KMS-11 (cell line): ENCODE results near the gene FOXO1.

Source experiments
- H2AFZ ChIP-seq: fragments of 200-600 bp; sonication (generic); 2 replicates; pipeline ENCODE4 v1.6.1; 2016; ENCODE audit warnings: antibody characterized with exemption, mixed run types, low read depth
- H3K27ac ChIP-seq: fragments of 200-600 bp; sonication (generic); 2 replicates; pipeline ENCODE4 v1.6.1; 2016; ENCODE audit warnings: mild to moderate bottlenecking, mixed run types
- H3K27me3 ChIP-seq: fragments of 200-600 bp; sonication (generic); 2 replicates; pipeline ENCODE4 v1.6.1; 2017; ENCODE audit warnings: mild to moderate bottlenecking, low read depth, mixed run types, moderate library complexity; ENCODE audit not compliant: insufficient read depth
- H3K36me3 ChIP-seq: fragments of 200-600 bp; sonication (generic); 2 replicates; pipeline ENCODE4 v1.6.1; 2017; ENCODE audit warnings: mild to moderate bottlenecking, mixed run types; ENCODE audit not compliant: insufficient read depth
- H3K4me1 ChIP-seq: fragments of 200-600 bp; sonication (generic); 2 replicates; pipeline ENCODE4 v1.6.1; 2016; ENCODE audit warnings: mild to moderate bottlenecking, low read depth, mixed run types; ENCODE audit not compliant: poor library complexity, severe bottlenecking
- H3K4me2 ChIP-seq: fragments of 200-600 bp; sonication (generic); 2 replicates; pipeline ENCODE4 v1.7.0; 2016; ENCODE audit warnings: mild to moderate bottlenecking, mixed run types
- H3K4me3 ChIP-seq: fragments of 200-600 bp; sonication (generic); IDR thresholded peaks from 2 replicates; pipeline ENCODE4 v1.6.1; 2017; ENCODE audit warnings: low read depth, low read length, mixed read lengths; ENCODE audit not compliant: insufficient read depth
- H3K79me2 ChIP-seq: fragments of 200-600 bp; sonication (generic); 2 replicates; pipeline ENCODE4 v1.6.1; 2016; ENCODE audit warnings: low read depth, mixed run types; ENCODE audit not compliant: insufficient read depth
- H3K9ac ChIP-seq: fragments of 200-600 bp; sonication (generic); 2 replicates; pipeline ENCODE4 v1.6.1; 2016; ENCODE audit warnings: mild to moderate bottlenecking, mixed run types
- H4K20me1 ChIP-seq: fragments of 200-600 bp; sonication (generic); 2 replicates; pipeline ENCODE4 v1.6.1; 2016; ENCODE audit warnings: mild to moderate bottlenecking, mixed run types; ENCODE audit not compliant: insufficient read depth
- CTCF ChIP-seq: fragments of 200-600 bp; sonication (generic); conservative IDR thresholded peaks from 2 replicates; pipeline ENCODE4 v1.6.1; 2017; ENCODE audit warnings: low read depth, mild to moderate bottlenecking, antibody characterized with exemption, low read length, moderate library complexity, mixed read lengths

The FOXO1 gene

GRCh38 chr13:40562975-40563349 lies 103.5 kb downstream of the FOXO1 start:
- Histone ChIP-seq H3K36me3 (no peaks in the 10 kb centered on the region), H4K20me1 (peaks cover 9% of the 10 kb centered on the region; the same call in 1 of the 2 replicates), H3K27ac (no peak overlapping the region), H3K79me2 (peaks cover 10% of the 10 kb centered on the region; the same call in 1 of the 2 replicates), H3K4me1 (peaks cover 24% of the 10 kb centered on the region), H3K9ac (no peak overlapping the region), H3K4me2 (peak overlapping the region; percentile 21; the same call in 1 of the 2 replicates), H3K4me3 (no peak overlapping the region), H2AFZ (no peak overlapping the region), H3K27me3 (no peaks in the 10 kb centered on the region)
- TF ChIP-seq CTCF: no peak

GRCh38 chr13:40559915-40560314 lies 106.5 kb downstream of the FOXO1 start:
- no peak overlapping the region for H3K27ac ChIP-seq
- peaks cover 9% of the 10 kb centered on the region; the same call in 1 of the 2 replicates for H4K20me1 ChIP-seq
- H3K9ac ChIP-seq: no peak overlapping the region
- H2AFZ ChIP-seq: no peak overlapping the region
- H3K27me3 ChIP-seq: no peaks in the 10 kb centered on the region
- no peak for TF ChIP-seq CTCF
- H3K4me1 ChIP-seq: peaks cover 24% of the 10 kb centered on the region
- no peaks in the 10 kb centered on the region; the same call in 1 of the 2 replicates for H3K79me2 ChIP-seq
- H3K4me3 ChIP-seq: no peak overlapping the region
- no peak overlapping the region for H3K4me2 ChIP-seq
- no peaks in the 10 kb centered on the region for H3K36me3 ChIP-seq

GRCh38 chr13:40558656-40559055 lies 107.8 kb downstream of the FOXO1 start:
- peaks cover 16% of the 10 kb centered on the region for H3K4me1 ChIP-seq
- no peak overlapping the region for H2AFZ ChIP-seq
- no peak for TF ChIP-seq CTCF
- H3K4me3 ChIP-seq: no peak overlapping the region
- no peak overlapping the region for H3K4me2 ChIP-seq
- H4K20me1 ChIP-seq: peaks cover 9% of the 10 kb centered on the region; the same call in 1 of the 2 replicates
- no peak overlapping the region for H3K9ac ChIP-seq
- H3K27ac ChIP-seq: no peak overlapping the region
- no peaks in the 10 kb centered on the region for H3K36me3 ChIP-seq
- H3K27me3 ChIP-seq: no peaks in the 10 kb centered on the region
- no peaks in the 10 kb centered on the region; the same call in 1 of the 2 replicates for H3K79me2 ChIP-seq

GRCh38 chr13:40556453-40556852 lies 110.0 kb downstream of the FOXO1 start:
- Histone ChIP-seq H2AFZ (no peak overlapping the region), H4K20me1 (no peaks in the 10 kb centered on the region), H3K9ac (no peak overlapping the region), H3K36me3 (no peaks in the 10 kb centered on the region), H3K27me3 (no peaks in the 10 kb centered on the region), H3K79me2 (no peaks in the 10 kb centered on the region; the same call in 1 of the 2 replicates), H3K4me2 (no peak overlapping the region), H3K4me3 (no peak overlapping the region), H3K4me1 (no peaks in the 10 kb centered on the region), H3K27ac (no peak overlapping the region)
- TF ChIP-seq CTCF: no peak

GRCh38 chr13:40553356-40553755 lies 113.1 kb downstream of the FOXO1 start:
- Histone ChIP-seq H3K4me2 (no peak overlapping the region), H3K79me2 (no peaks in the 10 kb centered on the region), H3K27ac (no peak overlapping the region), H3K4me1 (no peaks in the 10 kb centered on the region), H2AFZ (no peak overlapping the region), H4K20me1 (no peaks in the 10 kb centered on the region), H3K36me3 (no peaks in the 10 kb centered on the region), H3K27me3 (no peaks in the 10 kb centered on the region), H3K9ac (no peak overlapping the region), H3K4me3 (no peak overlapping the region)
- no peak for TF ChIP-seq CTCF
